Muscle of leg (tissue), 11 donors: Measurements from ENCODE around the gene ACSM5. TPM values are rescaled to one million over a fixed set of nuclear protein-coding genes. Genes with fewer than 3 reads are reported as not detected.
"Not testable (repeated sequence)": the region's sequence is repeated elsewhere in the genome, so short reads cannot be mapped to it uniquely, and the experiment has no call there.

Experiments used
- DNase-seq: peaks from one replicate; pipeline ENCODE4 v3.0.0; 2013
- H3K27ac ChIP-seq: one replicate; pipeline ENCODE4 v1.5.1; 2013; ENCODE audit warnings: mild to moderate bottlenecking, low read length, control low read depth
- H3K27me3 ChIP-seq: one replicate; pipeline ENCODE4 v1.6.1; 2013; ENCODE audit warnings: low read length; ENCODE audit not compliant: control insufficient read depth, insufficient read depth
- H3K36me3 ChIP-seq: one replicate; pipeline ENCODE4 v1.6.1; 2013; ENCODE audit warnings: low read length; ENCODE audit not compliant: control insufficient read depth, insufficient read depth
- H3K4me1 ChIP-seq: one replicate; pipeline ENCODE4 v1.6.1; 2013; ENCODE audit warnings: low read length; ENCODE audit not compliant: control insufficient read depth, insufficient read depth
- H3K4me3 ChIP-seq: one replicate; pipeline ENCODE4 v1.5.1; 2013; ENCODE audit warnings: low read length, control low read depth
- H3K9me3 ChIP-seq: replicated peaks from 2 replicates; pipeline ENCODE4 v1.6.1; 2013; ENCODE audit warnings: low read depth, low read length; ENCODE audit not compliant: control insufficient read depth
- WGBS: methylation state at CpG from one replicate; pipeline ENCODE4 v1.1.5; 2013; ENCODE audit warnings: missing lambda C conversion rate; ENCODE audit not compliant: insufficient coverage; 5-methylcytosine and 5-hydroxymethylcytosine counted together
- polyA plus RNA-seq, 8 donors: library from polyadenylated mRNA; unstranded; fragments of 120-200 nt; gene quantifications; one replicate each; pipeline versions ENCODE4 v1.2.1 to v1.2.3, GENCODE V29; 2013; ENCODE audit warnings: inconsistent platforms in 1 of 8, low replicate concordance in 1 of 8; ENCODE audit not compliant: insufficient read length in 8 of 8, insufficient read depth in 1 of 8
- total RNA-seq: library from RNA; stranded (reverse); fragments of 120-200 nt; gene quantifications from one replicate; pipeline ENCODE4 v1.2.4, GENCODE V29; 2013

ACSM5 gene
- total and polyA plus RNA-seq, 9 donors, result 0.18 to 2.0 (median 0.45) TPM; not detected in 1

DNA sequence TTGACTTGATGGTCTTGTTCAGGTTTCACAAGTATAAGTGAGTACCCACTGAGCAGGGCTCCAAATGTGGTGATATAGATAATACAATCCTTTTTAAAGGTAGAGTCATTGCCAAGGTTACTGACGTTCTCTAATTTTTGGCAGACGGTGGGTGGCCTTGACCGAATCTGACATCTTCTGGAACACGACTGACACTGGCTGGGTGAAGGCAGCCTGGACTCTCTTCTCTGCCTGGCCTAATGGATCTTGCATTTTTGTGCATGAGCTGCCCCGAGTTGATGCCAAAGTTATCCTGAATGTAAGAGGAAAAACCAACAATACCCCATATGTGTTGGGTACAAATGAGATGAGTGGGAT lies 14.4 kb downstream of the ACSM5 start:
- DNase-seq, result not testable (repeated sequence)
- 83% methylated on average over 4 of the region's 5 CpGs for WGBS

DNA sequence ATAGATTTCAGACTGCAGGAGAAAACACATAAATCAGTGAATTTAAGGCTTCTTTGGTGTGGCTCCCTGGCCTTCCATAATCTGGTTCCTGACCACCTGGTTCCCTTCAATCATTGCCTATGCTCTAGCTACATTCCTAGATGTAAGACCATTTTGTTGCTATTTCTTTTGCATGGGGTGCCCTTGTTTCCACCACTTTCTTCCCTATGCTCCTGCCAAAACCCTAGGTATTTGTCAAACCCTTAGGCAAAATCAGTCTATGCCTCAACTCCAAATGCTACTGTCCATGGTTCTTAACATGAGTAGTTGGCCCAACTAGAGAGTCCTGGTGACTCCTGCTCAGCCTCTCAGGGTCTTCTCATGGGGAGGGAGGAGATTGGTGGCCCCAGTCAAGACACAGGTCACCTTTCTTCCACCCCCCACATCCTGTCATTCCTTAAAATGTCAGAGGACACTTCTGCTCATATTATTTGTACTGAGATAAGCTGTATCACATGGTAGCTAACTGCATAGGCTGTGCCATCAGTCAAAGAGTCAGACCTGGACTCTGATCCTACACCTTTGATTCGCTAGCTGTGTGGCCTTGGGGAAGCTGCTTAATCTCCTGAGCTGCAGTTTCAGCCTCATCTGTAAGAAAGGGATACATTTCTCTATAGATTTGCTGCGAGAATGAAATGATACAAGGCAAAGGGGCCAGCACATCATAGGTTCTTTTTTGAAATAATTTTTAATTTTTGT lies 15.0 kb downstream of the ACSM5 start:
- no peak for DNase-seq
- H3K4me3 ChIP-seq, result no peak overlapping the region
- H3K36me3 ChIP-seq, result no peaks in the 10 kb centered on the region
- H3K4me1 ChIP-seq, result no peaks in the 10 kb centered on the region
- no peak overlapping the region for H3K27ac ChIP-seq
- no peaks in the 10 kb centered on the region for H3K9me3 ChIP-seq
- H3K27me3 ChIP-seq, result no peaks in the 10 kb centered on the region
- no CpG with 5 or more reads among the region's 2 CpGs for WGBS

More for the DNA sequence above, 14.4 kb downstream of the ACSM5 start:
- not testable (repeated sequence) for H3K9me3 ChIP-seq, H3K4me1 ChIP-seq, H3K36me3 ChIP-seq, H3K27ac ChIP-seq, H3K27me3 ChIP-seq, H3K4me3 ChIP-seq

DNA sequence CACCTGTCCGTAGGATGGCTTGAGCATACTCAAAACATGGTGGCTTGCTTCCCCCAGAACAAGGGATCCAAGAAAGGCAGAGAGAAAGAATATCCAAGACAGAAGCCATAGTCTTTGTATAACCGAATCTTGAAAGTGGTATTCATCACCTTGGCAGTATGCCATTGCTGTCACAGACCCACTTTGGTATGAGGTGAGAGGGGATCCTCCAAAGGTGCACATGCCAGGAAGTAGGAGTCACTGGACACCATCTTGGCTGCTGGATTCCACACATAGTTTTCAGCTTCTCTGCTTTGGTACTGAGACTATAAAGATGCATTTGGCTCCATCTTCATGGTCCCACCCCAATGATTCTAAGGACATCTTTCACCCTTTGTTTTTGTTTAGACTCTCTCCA lies 18.1 kb downstream of the ACSM5 start:
- H3K9me3 ChIP-seq, H3K36me3 ChIP-seq, DNase-seq, H3K27me3 ChIP-seq, H3K27ac ChIP-seq, H3K4me3 ChIP-seq, H3K4me1 ChIP-seq: not testable (repeated sequence)
- WGBS, result no CpG with 5 or more reads among the region's 2 CpGs

DNA sequence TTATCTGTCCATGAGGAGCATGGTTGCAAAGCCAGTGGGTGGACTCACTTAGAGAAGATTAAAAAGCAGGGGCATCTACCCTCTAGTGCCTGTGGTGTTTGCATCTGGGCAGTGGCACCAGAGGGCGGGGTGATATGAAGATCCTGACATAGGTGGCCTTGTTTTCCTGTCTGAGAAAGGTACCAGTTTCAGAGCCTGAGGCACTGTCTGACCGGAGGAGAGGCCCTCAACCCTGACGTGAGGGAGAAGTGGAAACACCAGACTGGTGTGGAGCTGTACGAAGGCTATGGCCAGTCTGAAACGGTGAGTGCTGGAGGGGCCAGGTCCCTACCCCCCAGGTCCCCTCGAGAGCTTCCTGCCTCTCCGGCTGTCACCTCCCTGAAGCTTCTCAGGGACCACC lies 20.2 kb downstream of the ACSM5 start:
- not testable (repeated sequence) for H3K4me1 ChIP-seq, H3K27ac ChIP-seq, H3K27me3 ChIP-seq, H3K36me3 ChIP-seq, H3K4me3 ChIP-seq, H3K9me3 ChIP-seq, DNase-seq
- WGBS, result 79% methylated on average over 7 of the region's 7 CpGs

DNA sequence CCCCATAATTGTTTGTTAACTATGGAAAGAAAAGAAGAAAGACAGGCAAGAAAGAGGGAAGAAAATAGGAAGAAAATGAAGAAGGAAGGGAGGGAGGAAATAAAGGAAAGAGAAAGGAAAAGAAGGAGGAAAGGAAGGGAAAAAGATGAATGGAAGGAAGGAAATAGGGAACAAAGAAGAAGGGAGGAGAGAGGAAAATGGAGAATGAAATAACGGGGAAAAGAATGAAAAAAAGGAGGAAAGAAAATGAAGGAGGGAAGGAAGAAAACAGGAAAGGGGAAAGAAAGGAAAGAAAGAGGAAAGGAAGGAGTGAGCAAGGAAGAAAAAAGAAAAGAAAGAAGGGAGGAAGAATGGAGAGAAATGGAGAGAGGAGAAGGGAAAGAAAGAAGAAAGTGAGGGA lies 21.1 kb downstream of the ACSM5 start:
- H3K4me1 ChIP-seq, DNase-seq, H3K9me3 ChIP-seq, H3K27me3 ChIP-seq, H3K27ac ChIP-seq, H3K4me3 ChIP-seq, H3K36me3 ChIP-seq: not testable (repeated sequence)
- WGBS, result no CpG with 5 or more reads among the region's 1 CpG

GRCh38 chr16:20430948-20431347 lies 21.6 kb downstream of the ACSM5 start:
- WGBS, result 77% methylated on average over 3 of the region's 11 CpGs
- DNase-seq, result no peak
- no peaks in the 10 kb centered on the region for H3K4me1 ChIP-seq

GRCh38 chr16:20438950-20439349 lies 29.6 kb downstream of the ACSM5 start:
- H3K27me3 ChIP-seq, H3K27ac ChIP-seq, DNase-seq, H3K4me3 ChIP-seq, H3K36me3 ChIP-seq, H3K9me3 ChIP-seq, H3K4me1 ChIP-seq: not testable (repeated sequence)
- no CpG with 5 or more reads among the region's 2 CpGs for WGBS

More at GRCh38 chr16:20430948-20431347, 21.6 kb downstream of the ACSM5 start:
- no peaks in the 10 kb centered on the region for H3K36me3 ChIP-seq
- H3K9me3 ChIP-seq, result no peaks in the 10 kb centered on the region
- no peak overlapping the region for H3K27ac ChIP-seq
- no peak overlapping the region for H3K4me3 ChIP-seq
- no peaks in the 10 kb centered on the region for H3K27me3 ChIP-seq

GRCh38 chr16:20439820-20440231 lies 30.5 kb downstream of the ACSM5 start:
- no CpG with 5 or more reads among the region's 3 CpGs for WGBS
- H3K27ac ChIP-seq, H3K4me1 ChIP-seq, H3K27me3 ChIP-seq, H3K9me3 ChIP-seq, H3K4me3 ChIP-seq, H3K36me3 ChIP-seq: not testable (repeated sequence)
- DNase-seq, result peak; percentile 67

- not testable (repeated sequence) for H3K4me1 ChIP-seq, H3K4me3 ChIP-seq, H3K36me3 ChIP-seq, H3K9me3 ChIP-seq, H3K27ac ChIP-seq, H3K27me3 ChIP-seq
- peak; percentile 4 for DNase-seq
- WGBS, result no CpG with 5 or more reads among the region's 1 CpG
These were observed 31.4 kb downstream of the ACSM5 start for GRCh38 chr16:20440731-20441130.

DNA sequence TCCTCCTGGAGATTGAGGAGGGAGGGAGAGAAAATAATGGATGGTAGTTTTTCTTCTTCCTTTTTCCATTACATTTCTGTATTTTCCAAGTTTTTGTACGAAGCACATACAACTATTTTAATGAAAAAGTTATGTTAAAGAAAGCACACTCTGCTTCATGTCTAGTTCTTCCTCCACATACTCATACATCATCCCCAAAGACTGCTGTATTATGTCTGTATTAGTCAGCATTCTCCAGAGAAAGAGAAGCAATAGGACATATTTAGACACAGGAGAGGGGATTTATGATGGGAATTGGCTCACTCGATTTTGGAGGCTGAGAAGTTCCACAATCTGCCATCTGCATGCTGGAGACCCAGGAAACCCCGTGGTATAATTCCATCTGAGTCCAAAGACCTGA lies 31.9 kb downstream of the ACSM5 start:
- H3K4me3 ChIP-seq, result no peak overlapping the region
- no peak overlapping the region for H3K27ac ChIP-seq

GRCh38 chr16:20441859-20442258 lies 32.5 kb downstream of the ACSM5 start:
- not testable (repeated sequence) for H3K4me1 ChIP-seq
- no CpG with 5 or more reads among the region's 4 CpGs for WGBS

More for the DNA sequence above, 31.9 kb downstream of the ACSM5 start:
- WGBS, result 31% methylated on average over 2 of the region's 3 CpGs
- no peaks in the 10 kb centered on the region for H3K36me3 ChIP-seq
- DNase-seq, result peak; percentile 53
- H3K4me1 ChIP-seq, result no peaks in the 10 kb centered on the region
- H3K9me3 ChIP-seq, result no peaks in the 10 kb centered on the region
- H3K27me3 ChIP-seq, result no peaks in the 10 kb centered on the region

More at GRCh38 chr16:20441859-20442258, 32.5 kb downstream of the ACSM5 start:
- not testable (repeated sequence) for H3K27ac ChIP-seq, H3K36me3 ChIP-seq, H3K9me3 ChIP-seq, DNase-seq, H3K4me3 ChIP-seq, H3K27me3 ChIP-seq
